HCT116 (cell line): Measurements from ENCODE around the gene JAM3. TPM values are rescaled to one million over a fixed set of nuclear protein-coding genes. Genes with fewer than 3 reads are reported as not detected.

Experiments used
- ATAC-seq: fragments of 200-7000 bp; cut with Tn5 transposase; 2 replicates; pipeline ENCODE4 v1.9.1; 2020; ENCODE audit warnings: mild to moderate bottlenecking, moderate library complexity
- BruUV-seq: library from RNA; stranded (reverse); fragments of 400-500 nt; replicated peaks from 2 replicates; lab custom pipeline; 2021; lab: Mats Ljungman, UMichigan
- CTCF ChIA-PET: fragments of 300-600 bp; sonication (Branson Sonifier 250); formaldehyde crosslinking; loops from one replicate; lab custom pipeline; 2021; ENCODE audit warnings: antibody characterized with exemption; lab: Charles Lee
- POLR2A ChIA-PET: fragments of 300-600, 350-600 bp; sonication (Branson Sonifier 250); formaldehyde crosslinking; loops from one replicate; lab custom pipeline; 2021; ENCODE audit warnings: antibody characterized with exemption; lab: Charles Lee
- RAD21 ChIA-PET, 2 experiments: fragments of 300-600 bp; sonication (Branson Sonifier 250); formaldehyde crosslinking; loops; one replicate each; lab custom pipeline; 2023; ENCODE audit warnings: low total read pairs in 2 of 2; ENCODE audit not compliant: uncharacterized antibody in 2 of 2, unreplicated experiment in 2 of 2, low non-redundant PET in 1 of 2; lab: Charles Lee
- DNase-seq: peaks from one replicate; pipeline ENCODE4 v3.0.0-alpha.2; 2010; ENCODE audit warnings: low read depth, low spot score
- H2AFZ ChIP-seq: fragments of 200-600 bp; shearing (Covaris generic), sonication (generic); 2 replicates; pipeline ENCODE4 v1.6.1; 2017; ENCODE audit warnings: low read depth, mixed run types, mixed read lengths, antibody characterized with exemption, low read length; ENCODE audit not compliant: poor library complexity, severe bottlenecking
- H3K27ac ChIP-seq: 2 replicates; pipeline ENCODE4 v1.5.1; 2012; ENCODE audit warnings: low read depth, low read length
- H3K27me3 ChIP-seq: fragments of 200-600 bp; sonication (generic); 2 replicates; pipeline ENCODE4 v1.6.1; 2016; ENCODE audit warnings: mixed run types, low read length, mixed read lengths; ENCODE audit not compliant: insufficient read depth
- H3K36me3 ChIP-seq, 2 experiments: fragments of 200-500 bp in 1 of 2; fragments of 200-600 bp in 1 of 2; sonication (Bioruptor generic) in 1 of 2; sonication (generic) in 1 of 2; 2 replicates each; pipeline versions ENCODE4 v1.5.1 to v1.6.1; 2014 to 2016; ENCODE audit warnings: low read length in 2 of 2, inconsistent platforms in 1 of 2, mixed read lengths in 1 of 2, mixed run types in 1 of 2; ENCODE audit not compliant: insufficient read depth in 2 of 2, control insufficient read depth in 1 of 2
- H3K4me1 ChIP-seq, 2 experiments: fragments of 200-600 bp in 1 of 2; sonication (generic) in 1 of 2; 2 replicates each; pipeline versions ENCODE4 v1.5.1 to v1.6.1; 2012 to 2017; ENCODE audit warnings: low read length in 2 of 2, inconsistent platforms in 1 of 2, mild to moderate bottlenecking in 1 of 2, mixed read lengths in 1 of 2, mixed run types in 1 of 2, moderate library complexity in 1 of 2; ENCODE audit not compliant: insufficient read depth in 2 of 2, control insufficient read depth in 1 of 2
- H3K4me2 ChIP-seq: fragments of 200-600 bp; sonication (generic); 2 replicates; pipeline ENCODE4 v1.6.1; 2017; ENCODE audit warnings: mixed run types, low read length, mixed read lengths
- H3K4me3 ChIP-seq, 2 experiments: fragments of 200-600 bp in 1 of 2; sonication (generic) in 1 of 2; replicated peaks in 1 of 2; 2 replicates each; pipeline ENCODE4 v1.5.1; 2011 to 2016; ENCODE audit warnings: low read length in 2 of 2, control low read depth in 1 of 2, low read depth in 1 of 2, mild to moderate bottlenecking in 1 of 2, mixed read lengths in 1 of 2, mixed run types in 1 of 2
- H3K79me2 ChIP-seq: fragments of 200-600 bp; sonication (generic); 2 replicates; pipeline ENCODE4 v1.6.1; 2017; ENCODE audit warnings: mild to moderate bottlenecking, mixed run types, low read length, moderate library complexity, mixed read lengths; ENCODE audit not compliant: insufficient read depth
- H3K9ac ChIP-seq: fragments of 200-600 bp; sonication (generic); 2 replicates; pipeline ENCODE4 v1.6.1; 2016; ENCODE audit warnings: low read length, mixed read lengths
- H3K9me2 ChIP-seq: fragments of 200-600 bp; sonication (generic), shearing (Covaris generic); 2 replicates; pipeline ENCODE4 v1.6.1; 2017; ENCODE audit warnings: mixed run types, mild to moderate bottlenecking, moderate library complexity; ENCODE audit not compliant: insufficient read depth
- H3K9me3 ChIP-seq, 2 experiments: fragments of 200-500 bp in 1 of 2; fragments of 200-600 bp in 1 of 2; sonication (Bioruptor generic) in 1 of 2; sonication (generic) in 1 of 2; 2 replicates each; pipeline ENCODE4 v1.6.1; 2014 to 2017; ENCODE audit warnings: low read length in 2 of 2, mixed read lengths in 2 of 2, inconsistent platforms in 1 of 2, low read depth in 1 of 2, mild to moderate bottlenecking in 1 of 2, mixed run types in 1 of 2, moderate library complexity in 1 of 2; ENCODE audit not compliant: control insufficient read depth in 1 of 2, insufficient read depth in 1 of 2
- H4K20me1 ChIP-seq: fragments of 200-600 bp; sonication (generic), shearing (Covaris generic); 2 replicates; pipeline ENCODE4 v1.6.1; 2017; ENCODE audit warnings: mixed run types, mild to moderate bottlenecking, moderate library complexity; ENCODE audit not compliant: insufficient read depth
- ATF3 ChIP-seq: IDR thresholded peaks from 2 replicates; pipeline ENCODE4 v1.6.1; 2012
- CBX3 ChIP-seq: IDR thresholded peaks from 2 replicates; pipeline ENCODE4 v1.6.1; 2012; ENCODE audit warnings: low read depth
- CTCF ChIP-seq, 3 experiments: fragments of 200-600 bp in 1 of 3; sonication (generic) in 1 of 3; IDR thresholded peaks in 2 of 3; conservative IDR thresholded peaks in 1 of 3; 2 replicates each; pipeline ENCODE4 v1.5.1; 2012 to 2017; ENCODE audit warnings: low read depth in 2 of 3, low read length in 2 of 3, antibody characterized with exemption in 1 of 3, borderline replicate concordance in 1 of 3, control low read depth in 1 of 3, mild to moderate bottlenecking in 1 of 3, mixed read lengths in 1 of 3, mixed run types in 1 of 3, moderate library complexity in 1 of 3; ENCODE audit not compliant: insufficient read depth in 1 of 3
- EGR1 ChIP-seq: IDR thresholded peaks from 2 replicates; pipeline ENCODE4 v1.6.1; 2012; ENCODE audit warnings: low read depth
- EZH2 ChIP-seq: fragments of 200-600 bp; sonication (generic); IDR thresholded peaks from 2 replicates; pipeline ENCODE4 v1.6.1; 2017; ENCODE audit warnings: antibody characterized with exemption, mixed run types
- JUND ChIP-seq: IDR thresholded peaks from 2 replicates; pipeline ENCODE4 v1.6.1; 2012
- POLR2AphosphoS5 ChIP-seq: IDR thresholded peaks from 2 replicates; pipeline ENCODE4 v1.6.1; 2011; ENCODE audit warnings: mild to moderate bottlenecking, low read depth, low read length, moderate library complexity
- RAD21 ChIP-seq: IDR thresholded peaks from 2 replicates; pipeline ENCODE4 v1.6.1; 2012; ENCODE audit warnings: low read depth, mild to moderate bottlenecking
- REST ChIP-seq: IDR thresholded peaks from 2 replicates; pipeline ENCODE4 v1.6.1; 2012; ENCODE audit warnings: low read depth
- SP1 ChIP-seq: IDR thresholded peaks from 2 replicates; pipeline ENCODE4 v1.6.1; 2012; ENCODE audit warnings: low read depth
- SRF ChIP-seq: IDR thresholded peaks from 2 replicates; pipeline ENCODE4 v1.6.1; 2012; ENCODE audit warnings: low read depth
- YY1 ChIP-seq: IDR thresholded peaks from 2 replicates; pipeline ENCODE4 v1.6.1; 2011; ENCODE audit warnings: low read length, low read depth, moderate library complexity, mild to moderate bottlenecking; ENCODE audit not compliant: insufficient replicate concordance; ENCODE audit errors: extremely low read depth
- ZNF274 ChIP-seq: fragments of 200-500 bp; sonication (Bioruptor generic); IDR thresholded peaks from 2 replicates; pipeline ENCODE4 v1.6.1; 2014; ENCODE audit warnings: mild to moderate bottlenecking, low read depth, low read length, inconsistent platforms
- intact Hi-C: fragments of 100-400 bp; cut with micrococcal nuclease; formaldehyde crosslinking; loops from 2 replicates; pipeline ENCODE4 v1.10.0; 2022
- total RNA-seq: library from RNA; stranded (reverse); gene quantifications from one replicate; pipeline ENCODE4 v1.2.1, GENCODE V29; 2021; ENCODE audit not compliant: unreplicated experiment

JAM3 gene
- total RNA-seq, 1 experiment from 2014 or later, result 0.25 TPM

GRCh38 chr11:134063124-134063495, 5.8 kb upstream of the JAM3 start:
- RAD21 ChIA-PET, result no interaction called here
- H3K27me3 ChIP-seq, result peaks cover 38% of the 10 kb centered on the region
- POLR2A ChIA-PET, result no interaction called here

More at GRCh38 chr11:134063124-134063495, 5.8 kb upstream of the JAM3 start:
- Histone ChIP-seq H3K9ac (no peak overlapping the region), H3K9me3 (no peaks in the 10 kb centered on the region), H4K20me1 (no peaks in the 10 kb centered on the region), H2AFZ (no peak overlapping the region), H3K4me1 (no peaks in the 10 kb centered on the region), H3K36me3 (no peaks in the 10 kb centered on the region), H3K79me2 (no peaks in the 10 kb centered on the region), H3K4me2 (no peak overlapping the region), H3K27ac (no peak overlapping the region), H3K9me2 (no peaks in the 10 kb centered on the region), H3K4me3 (no peak overlapping the region)
- ATAC-seq, result no peak
- no peak for TF ChIP-seq SRF
- TF ChIP-seq REST, result no peak
- no peak for TF ChIP-seq CTCF (IDR thresholded peaks at IDR 0.05 in 2 of 3, conservative IDR thresholded peaks at IDR 0.05 in 1 of 3; ENCODE audit: borderline replicate concordance in 1 of 3, insufficient read depth in 1 of 3, low read depth in 2 of 3, low read length in 2 of 3)
- no peak for TF ChIP-seq EZH2
- no peak for TF ChIP-seq ATF3
- TF ChIP-seq RAD21, result no peak
- TF ChIP-seq YY1, result no peak
- no peak for TF ChIP-seq ZNF274
- no peak for TF ChIP-seq CBX3
- no peak for TF ChIP-seq JUND
- TF ChIP-seq EGR1, result no peak
- no peak for TF ChIP-seq POLR2AphosphoS5
- no peak for TF ChIP-seq SP1
- BruUV-seq, result no TSS peak
- DNase-seq, result no peak
- CTCF ChIA-PET, result no interaction called here
- intact Hi-C loops, result no loop called here
